GM12874 (cell line): Measurements from ENCODE around the gene FYB1.

Experiments used
- TF ChIP-seq, protein P1 (sequence below): IDR thresholded peaks from 2 replicates; pipeline ENCODE4 v1.5.1; 2011; ENCODE audit warnings: low read depth, mild to moderate bottlenecking, control low read depth, low read length, moderate library complexity; ENCODE audit not compliant: insufficient read depth

The FYB1 gene

DNA sequence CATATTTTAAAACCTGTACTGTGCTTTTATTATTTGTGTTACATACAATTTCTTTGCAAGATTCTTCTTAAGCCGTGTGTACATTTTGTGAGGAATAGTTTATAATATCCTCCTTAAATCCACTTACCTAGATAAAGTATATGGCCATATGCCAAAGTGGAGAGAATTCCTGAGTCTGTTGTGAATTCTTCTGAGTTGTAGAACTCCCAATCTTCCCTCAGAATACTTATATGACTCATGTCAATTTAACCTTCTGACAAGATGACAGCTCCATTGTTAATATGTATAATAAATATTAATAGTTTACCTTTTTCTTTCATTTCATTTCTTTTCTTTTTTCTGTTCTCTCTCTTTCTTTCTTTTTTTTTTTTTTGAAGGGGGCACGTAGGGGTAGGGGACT is 139.2 kb downstream of the FYB1 start:
- TF ChIP-seq, protein P1, sequence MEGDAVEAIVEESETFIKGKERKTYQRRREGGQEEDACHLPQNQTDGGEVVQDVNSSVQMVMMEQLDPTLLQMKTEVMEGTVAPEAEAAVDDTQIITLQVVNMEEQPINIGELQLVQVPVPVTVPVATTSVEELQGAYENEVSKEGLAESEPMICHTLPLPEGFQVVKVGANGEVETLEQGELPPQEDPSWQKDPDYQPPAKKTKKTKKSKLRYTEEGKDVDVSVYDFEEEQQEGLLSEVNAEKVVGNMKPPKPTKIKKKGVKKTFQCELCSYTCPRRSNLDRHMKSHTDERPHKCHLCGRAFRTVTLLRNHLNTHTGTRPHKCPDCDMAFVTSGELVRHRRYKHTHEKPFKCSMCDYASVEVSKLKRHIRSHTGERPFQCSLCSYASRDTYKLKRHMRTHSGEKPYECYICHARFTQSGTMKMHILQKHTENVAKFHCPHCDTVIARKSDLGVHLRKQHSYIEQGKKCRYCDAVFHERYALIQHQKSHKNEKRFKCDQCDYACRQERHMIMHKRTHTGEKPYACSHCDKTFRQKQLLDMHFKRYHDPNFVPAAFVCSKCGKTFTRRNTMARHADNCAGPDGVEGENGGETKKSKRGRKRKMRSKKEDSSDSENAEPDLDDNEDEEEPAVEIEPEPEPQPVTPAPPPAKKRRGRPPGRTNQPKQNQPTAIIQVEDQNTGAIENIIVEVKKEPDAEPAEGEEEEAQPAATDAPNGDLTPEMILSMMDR = no peak

DNA sequence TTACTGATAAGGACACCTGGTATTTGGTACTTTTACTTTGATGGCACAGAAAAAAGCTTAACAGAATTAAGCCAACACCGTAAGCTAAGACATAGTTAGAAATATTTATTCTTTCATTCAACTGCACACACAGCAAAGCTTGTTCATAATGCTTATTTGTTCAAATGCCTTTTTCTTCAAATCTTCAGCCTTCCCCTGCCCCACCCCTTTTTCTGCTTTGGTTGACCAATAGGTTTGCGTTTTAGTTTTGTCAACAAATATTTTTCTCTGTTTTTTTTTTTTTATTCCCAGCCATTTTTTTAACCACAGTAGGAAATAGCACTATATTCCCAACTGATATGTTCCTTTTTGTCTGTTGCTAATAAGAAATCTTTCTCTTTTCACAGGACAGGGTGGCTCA is 140.2 kb downstream of the FYB1 start:
- TF ChIP-seq, protein P1 = no peak

DNA sequence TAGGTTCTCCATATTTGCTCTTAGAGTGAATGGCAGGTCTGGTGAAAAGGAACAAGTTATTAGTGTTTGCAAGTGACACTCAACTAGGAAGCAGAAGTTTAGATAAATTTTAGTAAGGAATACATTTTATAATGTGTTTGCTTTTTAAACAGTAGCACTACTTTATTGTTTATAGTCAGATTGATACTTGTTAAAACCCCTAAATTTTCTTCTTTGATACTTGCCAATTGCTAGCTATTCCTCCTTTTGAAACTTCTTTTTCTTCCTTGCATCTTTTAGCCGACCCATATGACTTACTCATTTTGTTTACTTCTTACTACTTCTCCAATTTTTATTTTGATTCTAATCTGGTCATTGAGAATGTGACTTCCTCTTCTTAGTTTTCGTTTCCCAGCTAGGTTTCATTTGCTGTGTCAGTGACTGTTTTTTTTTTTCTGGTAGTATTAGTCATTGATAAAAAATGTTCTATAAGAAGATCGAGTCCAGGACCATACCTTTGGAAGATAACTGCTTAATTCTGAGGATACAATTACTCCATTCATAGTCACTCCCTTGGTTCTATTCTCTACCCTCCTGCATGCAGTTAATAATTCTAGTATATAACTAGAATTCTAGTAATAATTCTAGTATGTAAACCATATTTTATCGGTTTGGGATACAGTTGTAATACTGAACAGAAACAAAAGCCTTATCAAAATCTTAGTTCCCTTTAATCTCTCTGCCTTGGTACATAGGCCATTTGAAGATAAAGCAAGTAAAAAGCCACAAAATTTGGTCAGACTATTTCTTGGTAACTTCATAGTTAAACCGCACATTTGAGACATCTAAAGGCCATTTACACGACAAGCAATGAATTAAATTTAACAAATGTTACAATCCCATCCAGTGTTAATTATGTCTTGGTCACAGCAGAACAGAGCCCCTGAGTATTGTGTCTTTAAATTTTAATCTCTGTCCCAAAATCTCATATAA is 142.3 kb downstream of the FYB1 start:
- TF ChIP-seq, protein P1 = no peak

DNA sequence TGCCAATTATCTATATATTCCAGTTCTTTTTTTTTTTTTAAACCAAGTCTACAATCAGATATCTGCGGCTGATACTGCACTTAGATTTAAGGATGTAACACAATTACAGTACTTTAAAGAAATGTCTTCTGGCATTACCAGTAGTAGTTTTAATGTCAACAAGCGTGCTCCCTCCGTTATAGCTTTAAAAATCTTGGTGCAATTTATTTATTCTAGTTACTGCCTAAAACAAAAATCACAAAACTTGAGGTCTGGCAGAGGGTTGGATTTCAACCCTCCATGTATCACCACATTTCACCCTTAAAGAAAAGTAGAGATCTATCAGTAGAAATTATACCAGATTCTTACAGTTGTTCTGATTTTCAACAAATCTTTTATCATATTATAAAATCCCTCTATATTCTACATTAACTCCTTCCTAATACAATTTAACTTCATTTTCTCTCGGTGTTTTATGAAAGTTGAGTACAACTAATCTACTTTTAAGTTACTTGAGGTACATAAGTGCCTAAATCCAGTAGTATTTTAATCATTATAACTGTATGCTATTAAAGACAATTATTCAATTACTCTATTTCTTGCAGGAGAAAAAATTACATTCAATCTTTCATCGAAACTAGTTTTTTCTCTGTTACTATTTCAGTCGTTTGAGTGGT is 143.1 kb downstream of the FYB1 start:
- TF ChIP-seq, protein P1 = no peak

DNA sequence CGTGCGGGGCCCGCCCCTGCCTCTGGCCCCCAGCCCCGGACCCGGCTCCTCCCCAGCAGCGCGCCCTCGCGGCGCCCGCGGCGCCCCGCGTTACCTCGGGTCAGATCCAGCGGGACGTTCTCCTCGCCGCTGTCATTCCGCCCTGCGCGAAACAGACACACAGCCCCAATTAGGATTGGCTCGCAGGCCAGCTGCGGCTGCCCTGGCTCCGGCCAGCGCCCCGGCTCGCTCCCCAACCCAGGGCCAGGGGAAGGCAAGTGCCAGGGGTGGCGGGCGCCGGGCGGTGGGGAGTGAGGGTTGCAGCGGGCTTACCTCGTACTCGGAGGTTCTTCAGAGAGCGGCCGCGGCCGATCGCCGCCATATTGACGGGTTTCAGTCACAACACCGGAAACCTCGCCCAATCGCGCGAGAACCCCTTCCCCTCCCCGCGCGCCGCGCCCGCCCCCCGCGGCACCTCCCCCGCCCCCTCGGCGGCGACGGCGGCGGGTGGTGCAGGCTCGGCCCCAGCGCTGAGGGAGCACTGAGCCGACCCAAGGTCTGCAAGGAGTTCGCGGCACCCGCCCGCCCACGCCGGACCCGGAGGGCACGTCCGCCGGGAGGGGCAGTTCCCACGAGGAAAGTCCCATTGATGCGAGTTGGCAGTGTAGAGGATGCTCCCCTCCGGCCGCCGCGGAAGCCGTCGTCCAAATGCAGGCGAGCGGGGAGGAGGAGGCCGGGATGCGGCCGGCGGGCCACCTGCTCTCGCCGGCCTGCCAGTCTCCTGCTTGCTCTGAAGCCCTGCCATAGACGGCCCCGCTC is 145.1 kb downstream of the FYB1 start, which contains the start of gene RICTOR:
Gene RICTOR, minus strand, starts transcription at position 383 of the 798 bp plus-strand sequence. Its CDS starts 22 bp downstream, at position 361.
- TF ChIP-seq, protein P1 = no peak

DNA sequence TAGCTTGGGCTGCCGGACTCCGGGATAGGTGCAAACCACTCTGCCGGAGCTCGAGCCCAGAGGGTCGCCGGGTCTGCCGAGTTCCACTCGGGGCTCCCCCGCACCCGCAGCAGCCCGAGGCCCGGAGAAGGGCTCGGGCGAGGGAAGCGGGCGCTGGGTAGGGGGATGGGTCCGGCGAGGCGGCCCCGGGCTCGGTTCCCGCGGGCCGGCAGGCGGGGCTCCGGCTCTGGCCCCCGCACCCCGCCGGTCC is 145.7 kb downstream of the FYB1 start:
- TF ChIP-seq, protein P1 = no peak
